HG03521 (cell line): ENCODE data around the gene RNU7-1.

Experiments
- ATAC-seq: cut with Tn5 transposase; IDR thresholded peaks from one replicate; pipeline ENCODE4 v1.9.1; 2021; ENCODE audit warnings: mild to moderate bottlenecking, moderate library complexity; ENCODE audit not compliant: unreplicated experiment

RNU7-1 gene

GRCh38 chr12:6987956-6988553, 44.4 kb downstream of the RNU7-1 start:
- ATAC-seq: no peak
